Measurements from ENCODE around the gene GRM7.

DNA sequence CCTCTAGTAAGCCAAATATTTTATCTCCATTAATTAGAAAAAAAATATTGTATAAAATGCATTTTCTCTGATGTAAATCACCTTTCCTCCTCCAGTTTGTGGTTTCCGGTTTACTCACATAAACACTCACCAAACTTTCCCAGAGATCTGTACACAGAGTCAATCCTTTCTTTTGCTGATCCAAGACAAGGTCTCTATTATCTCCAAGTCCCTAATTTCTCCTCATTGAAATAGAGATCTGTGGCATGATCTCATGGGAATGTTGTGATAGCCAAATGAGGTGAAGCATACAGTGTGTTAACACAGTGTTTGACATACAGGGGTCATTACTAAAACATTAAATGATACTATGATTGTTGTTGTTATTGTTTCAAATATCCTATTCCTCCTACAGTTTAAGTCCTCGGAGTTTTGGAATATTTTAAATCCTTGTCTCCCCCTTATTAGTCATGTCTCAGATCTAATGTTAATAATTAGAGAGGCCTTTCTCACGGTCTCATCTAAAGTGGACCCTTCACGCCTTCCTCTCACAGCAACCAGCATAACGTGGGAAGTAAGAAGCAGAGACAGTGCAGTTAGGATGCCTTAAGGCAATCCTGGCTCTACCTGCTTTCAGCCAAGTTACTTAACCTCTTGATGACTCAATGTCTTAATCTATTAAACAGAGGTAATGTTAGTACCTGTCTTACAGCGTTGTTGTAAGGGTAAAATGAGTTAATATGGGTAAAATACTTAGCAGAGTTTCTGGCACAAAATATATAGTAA is 333.3 kb downstream of the GRM7 start:
- TF ChIP-seq, protein P1, sequence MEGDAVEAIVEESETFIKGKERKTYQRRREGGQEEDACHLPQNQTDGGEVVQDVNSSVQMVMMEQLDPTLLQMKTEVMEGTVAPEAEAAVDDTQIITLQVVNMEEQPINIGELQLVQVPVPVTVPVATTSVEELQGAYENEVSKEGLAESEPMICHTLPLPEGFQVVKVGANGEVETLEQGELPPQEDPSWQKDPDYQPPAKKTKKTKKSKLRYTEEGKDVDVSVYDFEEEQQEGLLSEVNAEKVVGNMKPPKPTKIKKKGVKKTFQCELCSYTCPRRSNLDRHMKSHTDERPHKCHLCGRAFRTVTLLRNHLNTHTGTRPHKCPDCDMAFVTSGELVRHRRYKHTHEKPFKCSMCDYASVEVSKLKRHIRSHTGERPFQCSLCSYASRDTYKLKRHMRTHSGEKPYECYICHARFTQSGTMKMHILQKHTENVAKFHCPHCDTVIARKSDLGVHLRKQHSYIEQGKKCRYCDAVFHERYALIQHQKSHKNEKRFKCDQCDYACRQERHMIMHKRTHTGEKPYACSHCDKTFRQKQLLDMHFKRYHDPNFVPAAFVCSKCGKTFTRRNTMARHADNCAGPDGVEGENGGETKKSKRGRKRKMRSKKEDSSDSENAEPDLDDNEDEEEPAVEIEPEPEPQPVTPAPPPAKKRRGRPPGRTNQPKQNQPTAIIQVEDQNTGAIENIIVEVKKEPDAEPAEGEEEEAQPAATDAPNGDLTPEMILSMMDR (conservative IDR thresholded peaks at IDR 0.05; ENCODE audit: low read depth, low read length) = no peak
- TF ChIP-seq EZH2 (IDR thresholded peaks at IDR 0.05; ENCODE audit: borderline replicate concordance, low read depth, low read length, poor library complexity, severe bottlenecking) = no peak

Data from A673 (cell line).